ENCODE measurements around the gene RAB27A.

The RAB27A gene

GRCh38 chr15:55289746-55290527 lies at the start of gene RAB27A:
Gene RAB27A (minus strand): TSS chr15:55289813. CDS start chr15:55234934, 54,879 bp downstream.
- Histone ChIP-seq H3K9ac (ENCODE audit: low read depth, low read length) (peak within 1 kb of the TSS; percentile 74), H3K36me3 (ENCODE audit: insufficient read depth, low read length) (no peaks in the 10 kb centered on the region), H3K4me2 (ENCODE audit: insufficient read depth, low read length) (peak within 1 kb of the TSS; percentile 96), H3K4me1 (ENCODE audit: insufficient read depth, low read length) (peaks cover 16% of the 10 kb centered on the region), H3K4me3 (ENCODE audit: low read depth in 1 of 2, low read length in 2 of 2) (peak within 1 kb of the TSS; percentile 88 to 95), H2AFZ (ENCODE audit: low read depth, low read length) (peak within 1 kb of the TSS; percentile 98), H3K27ac (ENCODE audit: low read length) (peak within 1 kb of the TSS; percentile 60), H4K20me1 (ENCODE audit: insufficient read depth, low read length) (no peaks in the 10 kb centered on the region), H3K79me2 (ENCODE audit: insufficient read depth, low read length) (no peaks in the 10 kb centered on the region), H3K27me3 (ENCODE audit: insufficient read depth, low read length, poor library complexity) (no peaks in the 10 kb centered on the region), H3K9me3 (ENCODE audit: insufficient read depth, low read length, severe bottlenecking) (no peaks in the 10 kb centered on the region)
- ATAC-seq (ENCODE audit: insufficient read depth, low read depth) (peak; percentile 71), DNase-seq (peak; percentile 62)
- TF ChIP-seq, protein P1, sequence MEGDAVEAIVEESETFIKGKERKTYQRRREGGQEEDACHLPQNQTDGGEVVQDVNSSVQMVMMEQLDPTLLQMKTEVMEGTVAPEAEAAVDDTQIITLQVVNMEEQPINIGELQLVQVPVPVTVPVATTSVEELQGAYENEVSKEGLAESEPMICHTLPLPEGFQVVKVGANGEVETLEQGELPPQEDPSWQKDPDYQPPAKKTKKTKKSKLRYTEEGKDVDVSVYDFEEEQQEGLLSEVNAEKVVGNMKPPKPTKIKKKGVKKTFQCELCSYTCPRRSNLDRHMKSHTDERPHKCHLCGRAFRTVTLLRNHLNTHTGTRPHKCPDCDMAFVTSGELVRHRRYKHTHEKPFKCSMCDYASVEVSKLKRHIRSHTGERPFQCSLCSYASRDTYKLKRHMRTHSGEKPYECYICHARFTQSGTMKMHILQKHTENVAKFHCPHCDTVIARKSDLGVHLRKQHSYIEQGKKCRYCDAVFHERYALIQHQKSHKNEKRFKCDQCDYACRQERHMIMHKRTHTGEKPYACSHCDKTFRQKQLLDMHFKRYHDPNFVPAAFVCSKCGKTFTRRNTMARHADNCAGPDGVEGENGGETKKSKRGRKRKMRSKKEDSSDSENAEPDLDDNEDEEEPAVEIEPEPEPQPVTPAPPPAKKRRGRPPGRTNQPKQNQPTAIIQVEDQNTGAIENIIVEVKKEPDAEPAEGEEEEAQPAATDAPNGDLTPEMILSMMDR (IDR thresholded peaks at IDR 0.05; ENCODE audit: borderline replicate concordance, extremely low read depth, low read length, poor library complexity, severe bottlenecking), result no peak
- TF ChIP-seq EZH2 (IDR thresholded peaks at IDR 0.05; ENCODE audit: borderline replicate concordance, low read depth, low read length, severe bottlenecking), result no peak

DNA sequence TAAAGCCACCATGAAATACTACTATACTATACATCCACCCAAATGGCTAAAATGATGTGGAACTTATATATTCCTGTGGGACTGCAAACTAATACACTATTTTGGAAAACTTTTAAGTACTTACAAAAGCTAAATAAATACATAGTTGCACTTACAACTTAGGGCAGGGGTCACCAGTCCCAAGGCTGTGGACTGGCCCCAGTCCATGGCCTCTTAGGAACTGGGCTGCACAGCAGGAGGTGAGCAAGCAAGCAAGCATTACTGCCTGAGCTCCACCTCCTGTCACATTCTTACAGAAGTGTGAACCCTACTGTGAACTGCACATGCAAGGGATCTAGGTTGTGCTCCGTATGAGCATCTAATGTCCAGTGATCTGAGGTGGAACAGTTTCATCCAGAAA lies 47.5 kb upstream of the RAB27A start:
- Histone ChIP-seq H3K79me2 (ENCODE audit: insufficient read depth, low read length) (no peaks in the 10 kb centered on the region), H4K20me1 (ENCODE audit: insufficient read depth, low read length) (no peaks in the 10 kb centered on the region), H3K27ac (ENCODE audit: low read length) (no peak overlapping the region), H3K9ac (ENCODE audit: low read depth, low read length) (no peak overlapping the region), H3K4me1 (ENCODE audit: insufficient read depth, low read length) (no peaks in the 10 kb centered on the region), H3K27me3 (ENCODE audit: insufficient read depth, low read length, poor library complexity) (no peaks in the 10 kb centered on the region), H3K4me2 (ENCODE audit: insufficient read depth, low read length) (no peak overlapping the region), H3K36me3 (ENCODE audit: insufficient read depth, low read length) (peaks cover 43% of the 10 kb centered on the region), H3K4me3 (ENCODE audit: low read depth in 1 of 2, low read length in 2 of 2) (no peak overlapping the region), H2AFZ (ENCODE audit: low read depth, low read length) (no peak overlapping the region), H3K9me3 (ENCODE audit: insufficient read depth, low read length, severe bottlenecking) (no peaks in the 10 kb centered on the region)
- ATAC-seq (ENCODE audit: insufficient read depth, low read depth) (no peak), DNase-seq (no peak)
- TF ChIP-seq, protein P1 (IDR thresholded peaks at IDR 0.05; ENCODE audit: borderline replicate concordance, extremely low read depth, low read length, poor library complexity, severe bottlenecking), result no peak
- no peak for TF ChIP-seq EZH2 (IDR thresholded peaks at IDR 0.05; ENCODE audit: borderline replicate concordance, low read depth, low read length, severe bottlenecking)

GRCh38 chr15:55334997-55335396 lies 45.4 kb upstream of the RAB27A start:
- ATAC-seq (ENCODE audit: insufficient read depth, low read depth) (no peak), DNase-seq (no peak)
- no peak for TF ChIP-seq EZH2 (IDR thresholded peaks at IDR 0.05; ENCODE audit: borderline replicate concordance, low read depth, low read length, severe bottlenecking)
- TF ChIP-seq, protein P1 (IDR thresholded peaks at IDR 0.05; ENCODE audit: borderline replicate concordance, extremely low read depth, low read length, poor library complexity, severe bottlenecking), result no peak
- Histone ChIP-seq H3K4me2 (ENCODE audit: insufficient read depth, low read length) (no peak overlapping the region), H3K36me3 (ENCODE audit: insufficient read depth, low read length) (peaks cover 54% of the 10 kb centered on the region), H2AFZ (ENCODE audit: low read depth, low read length) (no peak overlapping the region), H3K79me2 (ENCODE audit: insufficient read depth, low read length) (no peaks in the 10 kb centered on the region), H3K27ac (ENCODE audit: low read length) (no peak overlapping the region), H3K4me1 (ENCODE audit: insufficient read depth, low read length) (no peaks in the 10 kb centered on the region), H3K27me3 (ENCODE audit: insufficient read depth, low read length, poor library complexity) (no peaks in the 10 kb centered on the region), H3K9me3 (ENCODE audit: insufficient read depth, low read length, severe bottlenecking) (no peaks in the 10 kb centered on the region), H4K20me1 (ENCODE audit: insufficient read depth, low read length) (no peaks in the 10 kb centered on the region), H3K4me3 (ENCODE audit: low read depth in 1 of 2, low read length in 2 of 2) (no peak overlapping the region), H3K9ac (ENCODE audit: low read depth, low read length) (no peak overlapping the region)
